LNCAP (cell line): Measurements from ENCODE around the gene PTTG2.

Source experiments
- TF ChIP-seq, protein P1 (sequence below): fragments of 450-650 bp; IDR thresholded peaks from 2 replicates; pipeline ENCODE4 v1.5.1; 2017; ENCODE audit warnings: mild to moderate bottlenecking

Gene PTTG2

DNA sequence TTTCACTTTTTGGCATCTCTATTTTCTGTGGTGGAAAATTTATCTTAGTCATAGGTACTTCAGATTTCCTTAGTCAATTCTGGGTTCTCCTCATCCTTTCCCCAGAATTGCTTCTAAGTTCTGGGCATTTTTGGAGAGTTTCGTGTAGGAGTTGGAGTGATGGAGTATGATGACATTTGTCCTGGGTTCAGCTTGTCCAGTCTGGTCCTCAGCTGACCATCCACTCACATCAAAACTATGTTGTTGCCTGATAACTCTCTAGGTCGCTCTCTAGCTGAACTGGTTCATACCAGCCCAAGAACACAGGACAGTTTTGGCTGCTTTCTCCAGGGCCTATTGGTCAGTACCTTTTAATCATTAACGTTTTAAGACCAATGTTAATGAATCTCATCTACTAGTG lies 13.2 kb downstream of the PTTG2 start:
- TF ChIP-seq, protein P1, sequence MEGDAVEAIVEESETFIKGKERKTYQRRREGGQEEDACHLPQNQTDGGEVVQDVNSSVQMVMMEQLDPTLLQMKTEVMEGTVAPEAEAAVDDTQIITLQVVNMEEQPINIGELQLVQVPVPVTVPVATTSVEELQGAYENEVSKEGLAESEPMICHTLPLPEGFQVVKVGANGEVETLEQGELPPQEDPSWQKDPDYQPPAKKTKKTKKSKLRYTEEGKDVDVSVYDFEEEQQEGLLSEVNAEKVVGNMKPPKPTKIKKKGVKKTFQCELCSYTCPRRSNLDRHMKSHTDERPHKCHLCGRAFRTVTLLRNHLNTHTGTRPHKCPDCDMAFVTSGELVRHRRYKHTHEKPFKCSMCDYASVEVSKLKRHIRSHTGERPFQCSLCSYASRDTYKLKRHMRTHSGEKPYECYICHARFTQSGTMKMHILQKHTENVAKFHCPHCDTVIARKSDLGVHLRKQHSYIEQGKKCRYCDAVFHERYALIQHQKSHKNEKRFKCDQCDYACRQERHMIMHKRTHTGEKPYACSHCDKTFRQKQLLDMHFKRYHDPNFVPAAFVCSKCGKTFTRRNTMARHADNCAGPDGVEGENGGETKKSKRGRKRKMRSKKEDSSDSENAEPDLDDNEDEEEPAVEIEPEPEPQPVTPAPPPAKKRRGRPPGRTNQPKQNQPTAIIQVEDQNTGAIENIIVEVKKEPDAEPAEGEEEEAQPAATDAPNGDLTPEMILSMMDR = no peak

DNA sequence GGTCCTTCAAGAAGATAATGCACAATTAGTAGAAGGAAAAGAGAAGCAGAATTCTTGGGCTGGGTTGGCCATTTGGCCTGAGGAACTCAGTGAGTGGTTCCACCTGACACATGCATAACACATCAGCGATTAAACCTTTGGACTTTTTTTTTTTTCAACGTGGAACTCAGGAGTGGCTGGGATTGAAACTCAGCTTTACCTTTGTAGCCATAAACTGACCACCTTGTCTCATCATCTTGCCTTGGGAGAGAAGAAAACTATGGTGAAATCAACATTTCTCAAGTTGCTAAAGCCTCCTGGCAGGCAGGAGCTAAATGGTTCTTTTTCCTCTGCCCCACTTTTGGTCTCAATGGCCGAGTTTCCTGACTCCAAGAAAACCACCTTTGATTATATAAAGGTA lies 16.3 kb downstream of the PTTG2 start:
- TF ChIP-seq, protein P1 = no peak

DNA sequence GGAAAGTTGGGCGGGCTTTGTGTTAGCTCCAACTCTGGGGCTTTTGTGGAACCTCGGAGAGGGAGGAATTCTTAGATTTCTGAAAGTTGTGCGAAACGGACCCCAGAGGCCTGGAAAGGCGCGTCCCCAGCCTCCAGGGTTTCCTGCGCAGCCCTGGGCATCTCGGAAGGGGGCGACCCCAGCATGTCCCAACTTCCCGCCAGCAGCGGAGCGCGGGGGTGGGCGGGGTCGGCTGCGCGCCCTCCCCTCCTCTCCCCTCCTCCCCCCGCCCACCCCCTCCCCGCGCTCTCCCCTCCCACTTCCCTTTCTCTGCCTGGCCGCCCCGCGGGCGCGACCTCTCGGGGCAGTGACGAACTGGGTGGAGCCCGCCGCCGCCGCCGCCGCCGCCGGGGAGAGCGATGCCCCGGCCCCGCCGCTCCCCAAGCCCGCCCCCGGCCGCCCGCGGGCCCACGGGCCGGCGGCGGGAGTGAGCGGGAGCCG lies 16.8 kb downstream of the PTTG2 start:
- TF ChIP-seq, protein P1 = no peak

DNA sequence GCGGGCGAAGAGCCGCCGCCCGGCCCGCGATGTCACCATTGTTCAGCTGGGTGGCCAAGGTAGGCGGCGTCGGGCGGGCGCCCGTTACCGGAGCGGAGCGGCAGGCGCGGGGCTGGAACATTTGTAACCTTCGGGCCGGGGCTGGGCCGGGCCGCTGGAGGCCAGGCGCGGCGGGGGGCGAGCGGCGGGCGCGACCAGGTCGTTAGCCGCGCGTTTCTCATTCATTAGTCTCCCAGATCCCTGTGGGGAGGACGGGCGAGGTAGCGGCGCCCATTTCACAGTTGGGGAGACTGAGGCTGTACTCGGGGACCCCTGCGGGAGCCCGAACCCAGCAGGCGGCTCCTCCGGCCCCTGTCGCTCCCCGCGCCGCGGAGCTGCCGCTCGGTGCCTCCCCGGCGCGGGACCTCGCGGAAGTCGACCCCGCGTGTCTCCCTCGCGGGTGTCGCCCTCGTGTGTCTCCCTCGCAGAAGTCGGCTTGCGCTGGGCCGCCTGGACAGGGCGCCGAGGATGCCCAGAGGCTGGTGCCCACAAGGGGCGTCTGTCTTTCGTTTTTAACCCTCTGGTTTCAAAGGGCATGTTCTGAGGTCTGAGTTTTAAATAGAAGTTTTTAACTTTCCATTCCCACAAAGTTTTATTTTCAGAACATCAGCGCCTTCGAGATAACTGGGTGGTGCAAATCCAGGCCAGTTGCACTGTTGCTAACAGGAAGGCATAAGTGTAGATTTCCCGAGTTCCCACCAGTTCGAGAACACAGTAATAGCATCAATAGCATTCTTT lies 17.5 kb downstream of the PTTG2 start:
- TF ChIP-seq, protein P1 = peak; percentile 69

DNA sequence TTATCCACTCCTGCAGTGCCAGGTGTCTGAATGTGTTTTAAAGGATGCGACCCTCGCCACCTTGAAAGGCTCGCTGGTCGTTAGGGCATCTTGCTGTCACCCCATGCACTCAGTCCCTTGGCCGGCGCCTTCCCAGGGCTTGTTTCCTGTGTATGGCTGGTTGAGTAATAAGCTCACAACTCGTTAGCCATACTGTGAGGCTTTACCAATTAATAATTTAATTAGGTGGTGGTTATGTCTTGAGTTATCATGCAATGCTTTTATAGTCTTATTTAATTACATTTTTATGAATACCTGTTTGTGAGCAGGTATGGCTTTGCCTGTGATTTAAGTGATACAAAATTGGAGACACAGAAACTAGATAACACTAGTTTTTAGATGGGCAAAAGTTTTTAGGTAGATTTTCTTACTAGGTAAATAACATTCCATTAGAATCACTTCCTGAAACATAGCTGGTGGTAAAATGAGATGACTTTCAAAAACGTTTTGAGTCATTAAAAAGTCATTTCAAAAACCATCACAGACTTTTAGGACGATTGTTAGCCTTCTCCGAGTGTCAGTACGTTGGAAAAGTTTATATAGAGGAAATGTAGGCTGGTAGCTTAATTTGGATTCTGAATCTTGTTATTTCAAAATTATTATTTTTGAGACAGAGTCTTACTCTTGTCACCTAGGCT lies 18.2 kb downstream of the PTTG2 start:
- TF ChIP-seq, protein P1 = no peak

DNA sequence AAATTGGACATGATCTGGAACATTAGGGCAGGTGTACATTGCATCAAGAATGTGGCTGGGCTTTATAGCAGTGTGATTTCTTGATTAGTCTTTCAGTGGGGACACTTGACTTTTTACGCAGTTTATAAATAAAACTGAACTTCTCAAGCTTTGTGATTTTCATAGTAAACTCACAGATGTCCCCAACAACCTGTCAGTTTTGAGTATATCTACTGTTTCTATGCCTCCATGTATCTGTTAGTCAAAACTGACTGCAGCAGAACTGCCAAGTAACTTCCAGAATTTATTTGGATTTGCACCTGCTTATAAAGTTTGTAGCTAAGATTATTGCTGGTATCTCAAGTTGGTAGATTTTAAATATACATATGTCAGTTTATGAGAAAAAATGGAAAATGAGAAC lies 20.0 kb downstream of the PTTG2 start:
- TF ChIP-seq, protein P1 = no peak

DNA sequence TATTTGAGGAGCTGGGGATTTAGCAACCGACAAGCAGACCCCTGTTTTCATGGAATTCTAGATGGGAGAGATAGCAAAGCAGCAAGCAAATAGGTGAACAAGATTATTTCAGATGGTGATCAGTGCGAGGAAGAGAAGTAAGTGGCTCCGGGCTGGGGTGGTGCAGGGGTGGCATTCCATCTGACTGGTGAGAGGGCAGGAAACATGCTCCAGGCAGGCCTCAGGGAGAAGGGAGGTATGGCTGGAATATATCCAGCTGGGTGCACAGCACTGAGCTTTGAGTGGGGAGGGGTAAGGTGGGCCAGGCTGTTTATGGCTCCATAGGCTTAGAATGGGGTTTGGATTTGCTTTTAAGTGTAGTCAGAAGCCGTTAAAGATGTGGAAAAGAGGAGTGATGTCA lies 21.2 kb downstream of the PTTG2 start:
- TF ChIP-seq, protein P1 = no peak
